OCI-LY3 (cell line): ENCODE measurements around the gene GIT1.

Experiments
- CTCF ChIP-seq: fragments of 200-600, 300-600 bp; sonication (generic); IDR thresholded peaks from 2 replicates; pipeline ENCODE4 v1.5.1; 2014; ENCODE audit warnings: antibody characterized with exemption, low read length, low read depth
- EZH2phosphoT487 ChIP-seq: fragments of 200-600 bp; shearing (Covaris generic); IDR thresholded peaks from 2 replicates; pipeline ENCODE4 v1.6.1; 2018; ENCODE audit warnings: antibody characterized with exemption, mixed run types, low read depth

GRCh38 chr17:29587591-29587990, 1.9 kb downstream of the GIT1 start:
- TF ChIP-seq CTCF (no peak), EZH2phosphoT487 (no peak)
